Measurements from ENCODE around the gene TMC8.

The TMC8 gene

GRCh38 chr17:78144736-78145641, 14.4 kb downstream of the TMC8 start:
- H3K27ac Mint-ChIP-seq: peak overlapping the region; percentile 26
- no peaks in the 10 kb centered on the region for H3K27me3 Mint-ChIP-seq
- H3K4me1 Mint-ChIP-seq (ENCODE audit: low read depth): peaks cover 56% of the 10 kb centered on the region
- H3K36me3 Mint-ChIP-seq (ENCODE audit: low read depth): peaks cover 9% of the 10 kb centered on the region
- H3K9me3 Mint-ChIP-seq: no peaks in the 10 kb centered on the region
- H3K4me3 Mint-ChIP-seq: no peak overlapping the region

DNA sequence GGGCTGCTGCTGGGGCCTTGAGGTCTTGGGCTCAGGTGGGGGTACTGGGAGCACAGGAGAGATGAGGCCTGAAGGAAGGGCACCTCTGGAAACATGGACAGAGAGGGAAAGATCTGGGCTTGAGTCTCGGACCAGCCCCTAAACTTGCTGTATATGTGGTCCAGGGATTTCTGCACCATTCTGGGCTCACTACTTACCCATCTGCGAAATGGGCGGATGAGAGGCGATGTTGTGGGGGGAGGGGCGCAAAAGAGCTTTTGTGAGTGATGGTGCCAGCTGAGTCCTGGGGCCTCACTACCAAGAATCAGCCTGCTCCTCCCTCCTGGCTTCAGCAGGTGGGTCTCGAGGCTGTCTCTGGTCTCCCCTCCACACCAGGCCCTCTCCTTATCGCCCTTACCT, 15.9 kb downstream of the TMC8 start:
- Mint-ChIP-seq H3K4me1 (ENCODE audit: low read depth) (peaks cover 46% of the 10 kb centered on the region), H3K27ac (peak overlapping the region; percentile 31), H3K27me3 (no peaks in the 10 kb centered on the region), H3K36me3 (ENCODE audit: low read depth) (peaks cover 5% of the 10 kb centered on the region), H3K9me3 (no peaks in the 10 kb centered on the region), H3K4me3 (no peak overlapping the region)

DNA sequence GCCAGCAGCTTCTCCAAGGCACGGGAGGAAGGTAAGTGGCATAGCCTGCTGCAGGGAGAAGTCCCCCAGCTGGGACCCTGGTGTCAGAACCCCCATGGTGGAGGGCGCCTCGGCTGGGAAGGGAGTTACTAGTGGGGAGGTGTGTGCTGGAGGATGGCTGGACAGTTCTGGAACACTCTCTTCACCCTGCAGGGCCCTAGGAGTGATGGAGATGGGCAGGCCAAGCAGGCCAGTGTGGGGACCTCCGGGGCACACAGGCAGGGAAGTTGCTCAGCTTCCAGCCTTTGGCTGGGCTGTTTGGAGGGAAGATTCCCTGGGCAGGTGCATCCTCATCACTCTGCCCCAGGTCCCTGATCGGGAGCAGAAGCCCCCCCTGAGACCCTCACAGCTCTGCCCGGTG, 16.3 kb downstream of the TMC8 start:
- Mint-ChIP-seq H3K27ac (peak overlapping the region; percentile 31), H3K27me3 (no peaks in the 10 kb centered on the region), H3K4me3 (no peak overlapping the region), H3K9me3 (no peaks in the 10 kb centered on the region), H3K36me3 (ENCODE audit: low read depth) (peaks cover 5% of the 10 kb centered on the region), H3K4me1 (ENCODE audit: low read depth) (peaks cover 43% of the 10 kb centered on the region)

- Mint-ChIP-seq H3K4me3 (no peak overlapping the region), H3K27ac (peak overlapping the region; percentile 8), H3K9me3 (no peaks in the 10 kb centered on the region), H3K27me3 (no peaks in the 10 kb centered on the region), H3K4me1 (ENCODE audit: low read depth) (peaks cover 38% of the 10 kb centered on the region), H3K36me3 (ENCODE audit: low read depth) (peaks cover 2% of the 10 kb centered on the region)
Observed at GRCh38 chr17:78147315-78147998, 16.9 kb downstream of the TMC8 start.

DNA sequence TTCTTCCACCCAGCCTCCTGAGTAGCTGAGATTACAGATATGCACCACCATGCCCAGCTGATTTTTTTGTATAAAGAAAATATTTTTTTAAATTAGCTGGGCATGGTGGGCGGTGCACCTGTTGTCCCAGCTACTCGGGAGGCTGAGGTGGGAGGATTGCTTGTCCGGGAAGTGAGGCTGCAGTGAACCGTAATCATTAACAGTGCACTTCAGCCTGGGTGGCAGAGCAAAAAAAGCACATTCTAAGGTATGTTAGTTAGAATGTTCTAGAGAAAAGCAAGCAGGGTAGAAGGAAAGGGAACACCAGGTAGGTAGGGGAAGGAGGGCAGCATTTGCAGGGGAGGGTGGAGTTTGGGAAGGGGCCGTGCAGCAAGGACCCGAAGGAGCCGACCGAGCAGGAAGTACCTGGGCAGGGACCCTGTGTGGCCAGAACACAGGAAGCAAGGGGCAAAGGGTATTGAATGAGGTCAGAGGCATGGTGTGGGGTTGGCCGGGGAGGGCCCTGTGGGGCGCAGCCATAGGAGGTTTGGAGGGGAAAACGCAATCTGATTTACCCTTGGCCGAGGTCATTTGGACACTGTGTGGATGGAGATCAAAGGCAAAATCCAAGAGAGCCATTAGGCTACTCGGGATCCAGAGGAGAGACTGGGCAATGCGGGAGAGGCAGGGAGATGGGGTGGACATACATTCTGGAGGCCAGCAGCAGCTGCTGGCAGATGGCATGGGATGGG, 17.9 kb downstream of the TMC8 start:
- peak overlapping the region; percentile 26 for H3K27ac Mint-ChIP-seq
- peaks cover 32% of the 10 kb centered on the region for H3K4me1 Mint-ChIP-seq (ENCODE audit: low read depth)
- no peaks in the 10 kb centered on the region for H3K36me3 Mint-ChIP-seq (ENCODE audit: low read depth)
- no peak overlapping the region for H3K4me3 Mint-ChIP-seq
- no peaks in the 10 kb centered on the region for H3K9me3 Mint-ChIP-seq
- H3K27me3 Mint-ChIP-seq: no peaks in the 10 kb centered on the region

DNA sequence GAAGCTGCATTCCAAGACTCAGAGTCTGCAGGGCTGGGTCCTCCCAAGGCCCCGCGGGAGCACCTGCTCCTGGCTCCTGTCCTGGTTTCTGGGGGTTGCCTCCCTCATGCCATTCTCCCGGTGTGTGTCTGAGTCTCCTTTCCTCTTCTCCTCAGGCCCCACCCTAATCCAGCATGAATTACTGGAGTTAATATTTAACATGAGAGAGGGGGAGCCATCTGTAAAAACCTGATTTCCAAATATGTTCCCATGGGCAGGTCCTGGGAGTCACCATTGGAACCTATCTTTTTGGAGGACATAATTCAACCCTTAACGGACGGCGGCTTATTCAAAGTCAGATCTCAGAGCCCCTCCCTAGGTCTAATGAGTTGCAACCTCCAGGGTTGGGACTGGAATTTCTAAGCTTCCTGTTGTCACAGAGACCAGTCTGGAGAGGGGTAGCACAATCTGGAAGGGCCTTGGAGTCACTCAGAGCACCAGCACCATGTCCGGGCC, 21.0 kb downstream of the TMC8 start:
- Mint-ChIP-seq H3K36me3 (ENCODE audit: low read depth) (no peaks in the 10 kb centered on the region), H3K27ac (no peak overlapping the region), H3K4me3 (no peak overlapping the region)

GRCh38 chr17:78154903-78155811, 24.6 kb downstream of the TMC8 start:
- Mint-ChIP-seq H3K4me3 (no peak overlapping the region), H3K9me3 (no peaks in the 10 kb centered on the region), H3K27me3 (no peaks in the 10 kb centered on the region), H3K36me3 (ENCODE audit: low read depth) (no peaks in the 10 kb centered on the region), H3K4me1 (ENCODE audit: low read depth) (peaks cover 17% of the 10 kb centered on the region), H3K27ac (peak overlapping the region; percentile 42)

More for the DNA sequence above, 21.0 kb downstream of the TMC8 start:
- Mint-ChIP-seq H3K27me3 (no peaks in the 10 kb centered on the region), H3K9me3 (no peaks in the 10 kb centered on the region), H3K4me1 (ENCODE audit: low read depth) (peaks cover 25% of the 10 kb centered on the region)

- H3K4me1 Mint-ChIP-seq (ENCODE audit: low read depth): peaks cover 24% of the 10 kb centered on the region
- peak overlapping the region; percentile 15 for H3K4me3 Mint-ChIP-seq
- no peaks in the 10 kb centered on the region for H3K36me3 Mint-ChIP-seq (ENCODE audit: low read depth)
- H3K9me3 Mint-ChIP-seq: no peaks in the 10 kb centered on the region
- H3K27me3 Mint-ChIP-seq: no peaks in the 10 kb centered on the region
- peak overlapping the region; percentile 75 for H3K27ac Mint-ChIP-seq
Observed at GRCh38 chr17:78159575-78160158, 29.1 kb downstream of the TMC8 start.

GRCh38 chr17:78163881-78164747, 33.5 kb downstream of the TMC8 start:
- H3K4me3 Mint-ChIP-seq: no peak overlapping the region
- no peaks in the 10 kb centered on the region for H3K27me3 Mint-ChIP-seq

DNA sequence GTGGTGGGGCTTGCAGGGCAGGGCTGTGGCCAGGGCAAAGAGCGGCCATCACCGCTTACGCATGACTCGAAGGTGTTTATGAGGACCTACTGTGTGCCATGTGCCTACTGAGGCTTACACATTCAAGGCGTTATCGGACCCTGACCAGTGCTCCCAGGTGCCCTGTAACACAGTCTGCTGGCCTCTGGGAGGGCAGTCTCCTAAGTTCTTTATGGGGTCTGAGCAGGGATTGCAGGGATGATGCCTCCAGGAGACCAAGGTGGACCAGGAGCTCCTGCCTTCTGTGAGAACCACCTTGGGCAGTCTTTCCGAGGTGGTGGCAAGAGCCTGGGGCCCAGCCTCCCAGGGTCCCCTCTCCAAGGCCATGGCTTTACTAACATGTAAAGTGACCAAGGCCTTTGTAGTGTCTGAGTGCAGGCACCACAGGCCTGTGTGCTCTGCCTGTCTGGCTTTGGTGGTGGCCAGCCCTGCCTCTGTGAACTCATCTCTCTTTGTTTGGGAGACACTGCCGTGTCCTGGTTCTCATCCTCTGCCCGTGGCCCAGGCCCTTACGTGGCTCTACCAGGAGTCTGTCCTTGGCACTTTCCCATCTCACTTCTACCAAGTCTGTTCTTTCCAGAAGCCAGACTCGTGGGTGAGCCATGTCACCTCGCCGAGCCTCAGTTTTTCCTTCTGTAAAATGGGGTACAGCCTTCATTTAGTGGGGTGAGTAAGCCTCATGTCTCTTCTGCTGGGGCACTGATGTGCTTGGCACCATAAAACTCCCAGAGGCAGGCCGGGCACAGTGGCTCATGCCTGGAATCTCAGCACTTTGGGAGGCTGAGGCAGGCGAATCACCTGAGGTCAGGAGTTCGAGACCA, 34.4 kb downstream of the TMC8 start:
- H3K4me3 Mint-ChIP-seq: no peak overlapping the region
- H3K27ac Mint-ChIP-seq: no peak overlapping the region
- no peaks in the 10 kb centered on the region for H3K9me3 Mint-ChIP-seq
- H3K4me1 Mint-ChIP-seq (ENCODE audit: low read depth): peaks cover 15% of the 10 kb centered on the region
- no peaks in the 10 kb centered on the region for H3K27me3 Mint-ChIP-seq
- no peaks in the 10 kb centered on the region for H3K36me3 Mint-ChIP-seq (ENCODE audit: low read depth)

More at GRCh38 chr17:78163881-78164747, 33.5 kb downstream of the TMC8 start:
- no peak overlapping the region for H3K27ac Mint-ChIP-seq
- peaks cover 19% of the 10 kb centered on the region for H3K4me1 Mint-ChIP-seq (ENCODE audit: low read depth)
- H3K9me3 Mint-ChIP-seq: no peaks in the 10 kb centered on the region
- H3K36me3 Mint-ChIP-seq (ENCODE audit: low read depth): no peaks in the 10 kb centered on the region

- Mint-ChIP-seq H3K27me3 (no peaks in the 10 kb centered on the region), H3K4me3 (no peak overlapping the region), H3K36me3 (ENCODE audit: low read depth) (peaks cover 8% of the 10 kb centered on the region)
Observed at GRCh38 chr17:78166416-78166815, 35.8 kb downstream of the TMC8 start.

DNA sequence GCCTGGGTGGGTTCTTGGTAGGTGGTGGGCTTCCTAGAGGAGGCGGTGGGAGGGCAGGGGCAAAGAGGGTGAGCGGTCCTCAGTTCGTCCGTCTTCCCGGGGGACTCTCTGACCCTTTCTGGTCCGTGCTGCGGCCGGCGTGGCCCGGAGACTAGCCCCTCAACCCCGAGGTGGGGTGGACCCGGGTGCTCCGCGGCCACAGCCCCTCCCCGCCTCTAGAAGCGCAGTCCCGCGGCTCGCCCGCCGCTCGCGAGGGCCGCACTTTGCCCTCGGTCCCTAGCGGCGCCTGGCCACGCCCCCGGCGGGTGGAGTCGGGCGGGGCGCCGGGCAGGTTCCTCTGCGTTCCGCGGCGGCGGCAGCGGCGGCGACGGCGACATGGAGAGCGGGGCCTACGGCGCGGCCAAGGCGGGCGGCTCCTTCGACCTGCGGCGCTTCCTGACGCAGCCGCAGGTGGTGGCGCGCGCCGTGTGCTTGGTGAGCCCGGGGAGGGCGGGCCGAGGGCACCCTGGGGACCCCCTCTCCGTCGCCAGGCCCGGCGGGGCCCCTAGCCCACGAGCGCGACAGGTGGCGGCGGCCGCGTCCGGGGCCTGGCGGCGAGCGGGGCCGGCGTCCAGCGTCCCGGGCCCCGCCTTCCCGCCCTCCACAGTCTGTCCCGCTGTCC, 37.8 kb downstream of the TMC8 start, which contains the start of gene SYNGR2:
Gene SYNGR2 (plus strand): TSS at position 340 of the 661 bp plus-strand sequence. CDS start 36 bp downstream, at position 376.
- peak within 1 kb of the TSS; percentile 78 for H3K4me3 Mint-ChIP-seq
- H3K27ac Mint-ChIP-seq: peak within 1 kb of the TSS; percentile 65
- no peaks in the 10 kb centered on the region for H3K27me3 Mint-ChIP-seq
- peaks cover 40% of the 10 kb centered on the region for H3K4me1 Mint-ChIP-seq (ENCODE audit: low read depth)
- peaks cover 26% of the 10 kb centered on the region for H3K36me3 Mint-ChIP-seq (ENCODE audit: low read depth)
- no peaks in the 10 kb centered on the region for H3K9me3 Mint-ChIP-seq

More at GRCh38 chr17:78166416-78166815, 35.8 kb downstream of the TMC8 start:
- peaks cover 21% of the 10 kb centered on the region for H3K4me1 Mint-ChIP-seq (ENCODE audit: low read depth)
- H3K9me3 Mint-ChIP-seq: no peaks in the 10 kb centered on the region
- no peak overlapping the region for H3K27ac Mint-ChIP-seq

All from stimulated activated naive CD8-positive, alpha-beta T cell treated with anti-CD3 and anti-CD28 coated beads, Interleukin-15, Interleukin-2, amounts not matched to agents 100 ng/mL and 50 ng/mL, for 24 hours (primary cell).